CD4-positive, alpha-beta T cell treated with Interleukin-12 subunit alpha and Interleukin-12 subunit beta, for 1 hour (primary cell): ENCODE measurements around the gene TOP1.

ENCODE experiments used
- DNase-seq: peaks from one replicate; pipeline ENCODE4 v3.0.0-alpha.2; 2020

Gene TOP1

DNA sequence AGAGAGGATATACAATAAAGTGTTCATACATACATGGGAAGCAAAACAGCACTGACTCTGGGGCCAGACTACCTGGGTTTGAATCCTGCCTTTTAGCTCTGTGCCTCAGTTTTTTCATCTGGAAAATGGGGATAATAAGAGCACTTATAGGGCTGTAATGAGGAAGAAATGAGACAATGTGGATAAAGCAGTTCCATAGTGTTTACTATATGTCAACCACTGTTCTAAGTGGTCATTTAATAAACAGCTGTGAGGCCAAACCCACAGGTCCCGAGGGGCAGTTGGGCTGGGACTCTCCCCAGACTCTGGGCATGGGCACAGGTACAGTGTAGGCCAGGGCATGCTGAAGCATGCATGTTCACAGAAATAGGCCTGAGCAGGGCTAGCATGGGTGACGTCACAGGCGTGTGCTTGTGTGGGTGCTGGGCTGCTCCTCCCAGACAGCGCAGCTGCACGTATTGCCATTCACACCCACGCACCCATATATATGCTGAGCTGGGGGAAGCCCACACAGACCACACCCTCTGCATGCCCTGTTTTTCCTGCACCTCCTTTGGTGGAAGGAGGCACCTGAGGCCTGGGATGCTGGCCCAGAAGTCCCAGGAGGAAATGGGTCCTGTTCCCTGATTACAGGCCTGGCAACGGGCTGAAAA is 105.2 kb downstream of the TOP1 start:
- DNase-seq: peak; percentile 55

DNA sequence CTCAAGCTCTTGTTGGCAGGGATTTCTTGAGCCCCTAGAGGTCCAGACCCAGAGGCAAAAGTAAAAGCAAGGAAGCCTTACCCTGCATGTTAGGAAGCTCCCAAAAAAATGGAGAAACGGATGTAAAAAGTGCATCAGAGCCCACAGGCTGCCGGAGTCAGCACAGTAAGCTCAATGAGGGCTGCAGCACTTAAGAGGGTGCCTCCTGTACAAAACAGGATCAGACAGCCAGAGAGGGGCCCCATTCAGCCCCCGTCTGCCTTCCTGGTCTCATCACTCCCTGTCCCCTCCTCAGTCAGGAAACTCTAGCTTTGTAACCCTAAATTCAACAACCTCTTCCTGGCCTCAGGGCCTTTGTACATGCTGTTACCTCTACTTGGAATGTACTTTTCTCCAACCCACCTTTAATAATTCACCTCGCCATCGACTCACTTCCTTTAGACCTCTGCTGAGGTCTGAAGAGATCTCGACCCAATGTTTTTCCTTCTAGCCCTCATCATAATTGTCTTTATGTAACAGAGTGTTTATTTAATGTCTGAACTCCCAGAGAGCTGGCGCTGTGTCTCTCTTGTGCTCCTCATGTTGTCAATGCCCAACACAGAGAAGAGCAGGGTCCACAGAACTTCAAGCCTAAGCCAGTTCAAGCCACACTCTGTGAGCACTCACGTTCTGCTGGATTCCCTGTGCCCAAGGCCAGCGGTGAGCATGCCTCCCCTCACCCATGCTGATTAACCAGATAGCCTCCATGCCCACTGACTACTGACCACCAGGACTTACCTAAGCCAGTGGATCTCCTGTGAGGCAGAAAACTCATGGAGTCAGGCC is 106.0 kb downstream of the TOP1 start:
- no peak for DNase-seq

DNA sequence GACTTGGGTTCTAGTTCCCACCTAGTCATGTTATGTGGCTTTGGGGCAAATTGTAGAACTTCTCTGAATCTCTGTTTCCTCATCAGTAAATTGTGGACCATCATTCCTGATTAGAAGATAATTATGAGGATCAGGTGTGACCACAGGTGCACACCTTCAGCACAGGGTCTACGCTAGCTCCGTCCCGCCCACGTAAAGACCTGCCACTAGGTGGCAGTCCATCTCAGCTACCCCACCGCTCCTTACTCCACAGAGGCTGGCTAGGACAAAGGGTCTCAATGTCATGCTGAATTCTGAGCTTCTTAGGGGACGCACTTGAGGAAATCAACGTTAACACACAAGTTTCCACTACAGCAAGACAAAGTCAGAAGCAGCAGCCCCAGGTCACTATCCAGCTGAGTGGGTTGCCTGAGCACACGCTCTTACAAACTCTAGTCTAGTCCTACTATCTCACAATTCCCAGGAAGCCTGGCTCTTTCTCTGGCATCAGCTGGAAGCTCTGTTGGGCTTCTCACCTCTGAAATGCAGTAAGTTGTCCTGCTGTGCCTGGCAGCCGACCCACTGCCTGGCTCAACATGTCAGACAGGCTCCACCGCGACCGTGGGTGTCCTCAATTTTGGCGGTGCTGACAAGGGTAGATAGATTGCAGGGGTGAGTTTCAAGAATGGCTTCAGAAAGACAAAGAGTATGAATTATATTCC is 106.7 kb downstream of the TOP1 start:
- DNase-seq: peak; percentile 76

DNA sequence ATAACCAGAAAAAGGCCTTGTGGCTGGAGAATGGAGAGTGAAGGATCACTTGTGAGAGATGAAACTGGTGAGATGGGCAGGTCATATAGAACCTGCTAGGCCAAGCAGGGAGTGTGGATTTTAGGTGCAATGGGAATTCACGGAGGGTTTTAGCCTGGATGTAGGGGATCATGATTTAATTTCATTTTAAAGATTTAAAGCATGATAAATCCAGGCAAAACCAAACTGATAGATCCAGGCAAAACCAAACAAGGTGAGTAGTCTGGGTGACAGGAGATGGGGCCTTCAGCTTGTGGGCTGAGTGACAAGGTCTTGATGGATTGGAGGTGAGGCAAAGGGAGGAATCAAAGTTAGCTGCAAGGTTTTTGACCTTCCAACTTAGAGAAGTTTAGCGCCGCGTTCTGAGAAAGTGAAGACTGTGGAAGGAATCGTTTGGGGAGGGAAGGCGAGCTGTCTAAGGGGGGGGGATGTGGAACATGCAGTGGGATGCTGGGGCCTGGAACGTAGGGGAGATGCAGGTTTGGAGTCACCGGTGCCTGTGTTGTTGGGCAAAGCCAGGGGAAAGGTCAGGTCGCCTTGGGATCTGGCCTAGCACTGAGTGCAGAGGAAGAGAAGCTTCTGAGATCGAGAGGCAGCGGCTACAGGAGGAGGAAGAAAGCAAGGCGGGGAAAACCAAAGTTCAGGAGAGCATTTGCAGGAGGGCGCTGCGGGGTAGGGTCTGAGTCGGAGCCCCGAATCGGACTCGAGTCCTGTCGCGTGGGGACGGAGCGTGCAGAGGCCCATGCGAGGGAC is 107.5 kb downstream of the TOP1 start:
- DNase-seq: no peak

DNA sequence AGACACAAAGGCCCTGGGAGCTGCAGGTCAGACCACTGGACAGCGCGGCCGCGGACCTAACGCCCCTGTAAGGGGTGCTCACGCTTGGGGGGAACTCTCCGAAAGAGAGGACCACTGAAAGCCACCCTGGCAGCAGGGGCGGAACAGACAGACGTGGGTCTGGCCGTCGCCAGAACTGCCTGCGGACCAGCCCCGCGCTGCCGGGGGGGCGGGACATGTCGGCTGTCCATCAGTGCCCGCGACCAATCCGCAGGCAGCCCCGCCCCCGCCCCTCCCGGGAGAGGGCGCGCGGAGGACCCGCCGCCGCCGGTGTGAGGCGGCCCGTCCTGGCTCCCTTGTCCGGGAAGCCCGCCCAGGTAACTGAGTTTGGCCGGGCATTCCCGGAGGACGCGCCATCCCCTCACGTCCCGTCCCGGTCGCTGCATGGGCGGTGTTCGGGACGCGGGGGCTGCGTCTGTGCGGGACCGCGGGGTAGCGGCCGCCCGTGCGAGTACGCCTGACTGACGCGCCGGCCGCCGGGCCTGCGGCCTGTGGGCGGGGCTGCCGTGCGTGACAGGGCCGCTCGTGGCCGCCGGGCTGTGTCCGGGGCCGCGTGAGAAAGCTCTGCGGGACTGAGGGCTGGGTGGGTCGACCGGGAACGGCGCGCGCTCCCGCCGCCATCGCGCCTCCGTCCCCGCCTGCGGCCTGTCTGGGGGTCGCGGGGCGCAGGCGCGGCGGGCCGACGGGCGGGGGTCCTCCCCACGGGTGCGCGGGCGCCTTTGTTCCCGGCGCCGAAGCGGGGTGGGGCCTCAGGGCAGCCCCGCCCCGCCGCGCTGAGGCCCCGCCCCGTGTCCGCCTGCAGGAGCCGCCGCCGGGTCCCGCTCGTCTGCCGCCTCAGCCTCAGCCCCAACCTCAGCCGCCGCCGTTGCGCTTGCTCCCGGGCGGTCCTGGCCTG is 108.3 kb downstream of the TOP1 start, which contains the start of gene PLCG1:
Gene PLCG1, plus strand, starts transcription at position 864 of the 934 bp plus-strand sequence. CDS start 99 bp downstream, outside the sequence.
- peak; percentile 86 for DNase-seq

DNA sequence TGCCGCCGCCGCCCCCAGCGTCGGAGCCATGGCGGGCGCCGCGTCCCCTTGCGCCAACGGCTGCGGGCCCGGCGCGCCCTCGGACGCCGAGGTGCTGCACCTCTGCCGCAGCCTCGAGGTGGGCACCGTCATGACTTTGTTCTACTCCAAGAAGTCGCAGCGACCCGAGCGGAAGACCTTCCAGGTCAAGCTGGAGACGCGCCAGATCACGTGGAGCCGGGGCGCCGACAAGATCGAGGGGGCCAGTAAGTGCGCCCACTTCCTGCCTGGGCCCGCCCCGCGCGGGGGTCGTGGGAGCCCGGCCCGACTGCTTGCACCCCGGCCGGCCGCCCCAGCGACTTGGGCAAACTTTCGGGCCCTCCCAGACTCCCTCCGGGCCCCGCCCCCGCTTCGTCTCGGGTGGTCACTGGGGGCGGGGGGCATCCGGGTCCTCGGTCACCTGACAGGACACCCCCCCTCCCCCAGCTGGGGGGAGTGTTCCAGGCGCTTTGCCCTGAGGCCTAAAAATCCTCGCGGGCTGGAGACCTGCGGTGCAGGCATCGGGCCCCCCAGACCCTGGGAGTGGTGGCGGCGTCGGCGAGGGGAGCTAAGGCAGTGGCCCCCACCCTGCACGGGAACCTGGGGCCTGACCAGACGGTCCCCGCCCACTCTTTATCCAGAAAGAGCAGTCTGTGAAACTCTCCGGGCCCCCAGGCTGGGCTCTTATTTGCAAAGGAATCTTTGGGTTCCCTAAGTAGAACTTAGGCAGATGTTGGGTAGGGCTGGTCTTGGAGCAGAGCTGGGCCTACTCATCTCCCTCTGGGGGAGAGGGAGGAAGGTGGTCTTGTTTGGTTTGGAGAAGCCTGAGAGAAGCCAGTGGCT is 109.2 kb downstream of the TOP1 start:
- peak; percentile 69 for DNase-seq

DNA sequence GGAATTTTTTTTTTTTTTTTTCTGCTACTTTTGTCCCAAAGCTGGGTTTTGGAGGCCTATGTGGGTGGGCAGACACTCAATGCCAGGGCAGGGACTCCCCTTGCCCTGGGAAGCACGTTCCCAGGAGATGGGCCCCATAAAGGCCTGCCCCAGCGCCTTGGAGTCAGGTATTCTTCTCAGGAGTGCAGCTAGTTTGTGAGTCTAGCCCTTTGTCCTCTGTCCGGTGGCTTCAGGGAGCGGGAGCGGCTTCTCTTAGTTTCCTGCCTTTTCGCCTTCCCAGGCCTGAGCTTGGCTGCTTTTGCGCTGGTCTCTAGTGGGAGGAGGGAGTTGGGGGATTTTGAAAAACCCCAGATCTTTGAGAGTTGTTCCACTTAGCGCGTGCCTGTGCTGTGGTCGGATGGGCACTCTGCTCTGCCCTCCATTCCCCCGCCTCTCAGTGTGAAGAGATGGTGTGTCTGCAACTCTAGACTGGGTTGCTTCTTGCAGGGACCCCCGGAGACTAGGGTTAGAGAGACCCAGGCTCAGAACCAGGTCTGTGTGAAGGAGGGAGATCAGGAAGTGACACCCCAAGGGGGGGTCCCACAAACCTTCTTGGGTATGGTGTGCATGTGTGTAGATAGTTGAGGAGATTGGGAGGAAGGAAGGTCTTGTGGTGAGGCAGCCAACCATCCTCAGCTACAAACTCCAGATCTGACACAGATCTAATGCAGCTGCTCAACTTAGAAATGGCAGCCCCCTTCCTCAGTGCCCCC is 110.0 kb downstream of the TOP1 start:
- DNase-seq: peak; percentile 50

DNA sequence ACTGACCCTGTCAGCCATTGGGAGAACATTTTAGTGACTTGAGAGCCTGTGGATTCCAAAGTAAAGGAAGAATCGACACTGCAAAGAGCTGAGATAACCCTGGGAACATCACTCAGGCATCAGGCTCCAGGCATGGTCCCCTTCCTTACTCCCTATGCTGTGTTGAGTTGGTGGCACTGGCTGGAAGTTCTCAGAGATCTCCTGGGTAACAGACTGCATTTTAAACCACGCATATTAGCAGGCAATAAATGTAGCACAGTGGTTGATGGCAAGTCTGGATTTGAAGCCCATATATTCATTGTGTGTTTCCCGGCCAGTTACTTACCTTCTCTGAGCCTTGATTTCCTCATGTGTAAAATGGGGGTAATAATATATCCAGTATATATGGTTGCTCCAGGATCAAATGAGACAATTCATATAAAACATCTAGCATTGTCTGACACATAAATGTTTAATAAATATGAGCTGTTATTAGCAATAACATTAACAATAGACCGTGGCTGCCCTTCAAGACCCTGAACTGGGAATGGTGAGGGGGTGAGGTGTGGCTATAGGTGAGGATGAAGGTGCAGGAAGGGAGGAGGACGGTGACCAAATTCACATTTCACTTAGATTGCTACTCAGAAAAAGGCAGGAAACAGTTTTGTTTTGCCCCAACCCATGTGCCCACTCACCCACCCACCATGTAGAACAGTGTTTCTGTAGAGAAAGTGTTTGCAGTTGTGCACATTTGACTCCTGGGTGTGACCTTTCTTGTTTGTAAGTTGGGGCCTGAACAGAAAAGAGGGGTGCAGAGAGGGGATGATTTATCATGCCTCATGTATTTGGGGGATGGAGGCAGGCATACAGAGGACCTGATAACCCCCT is 110.8 kb downstream of the TOP1 start:
- no peak for DNase-seq

DNA sequence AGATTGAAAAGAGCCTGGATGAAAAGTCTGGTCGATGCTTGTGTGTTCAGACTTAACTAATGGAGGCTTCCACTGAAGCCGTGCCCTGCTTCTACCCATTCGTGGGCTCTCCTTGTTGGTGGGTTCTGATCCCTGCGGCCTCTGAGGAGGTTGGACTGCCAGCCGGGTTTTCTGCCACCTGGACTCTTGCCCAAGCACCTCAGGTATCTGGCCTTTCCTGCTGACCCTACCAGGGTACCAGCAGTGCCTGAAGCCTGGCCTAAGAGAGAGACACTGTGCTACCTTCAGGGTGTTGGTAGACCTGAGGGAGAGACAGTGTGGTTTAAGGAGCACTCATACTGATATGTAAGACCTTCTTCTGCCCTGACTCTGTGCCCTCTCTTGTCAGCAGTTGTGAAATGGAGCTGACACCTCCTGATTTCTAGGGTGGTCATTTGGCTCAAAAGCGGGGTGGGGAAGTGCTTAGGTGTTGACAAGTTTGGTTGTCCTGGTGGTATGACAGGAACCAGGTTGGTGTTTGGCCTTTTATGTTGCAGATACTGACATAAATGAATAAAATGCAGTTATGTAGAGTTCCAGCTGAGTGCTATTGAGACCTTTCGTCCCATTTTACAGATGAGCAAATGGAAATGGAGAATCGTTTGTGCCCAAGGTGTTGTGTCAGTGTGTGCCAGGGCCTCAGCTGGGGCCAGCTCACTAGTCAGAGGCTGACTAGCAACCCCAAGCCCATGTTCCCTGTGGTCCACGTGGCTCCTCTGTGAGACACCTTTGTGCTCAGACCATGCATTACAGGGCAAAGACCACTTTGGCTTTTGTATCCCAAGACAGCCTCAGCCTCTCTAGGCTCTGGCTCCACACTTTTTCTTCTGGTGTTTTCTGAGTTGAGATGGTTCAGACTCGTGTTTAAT is 111.9 kb downstream of the TOP1 start:
- DNase-seq: no peak

DNA sequence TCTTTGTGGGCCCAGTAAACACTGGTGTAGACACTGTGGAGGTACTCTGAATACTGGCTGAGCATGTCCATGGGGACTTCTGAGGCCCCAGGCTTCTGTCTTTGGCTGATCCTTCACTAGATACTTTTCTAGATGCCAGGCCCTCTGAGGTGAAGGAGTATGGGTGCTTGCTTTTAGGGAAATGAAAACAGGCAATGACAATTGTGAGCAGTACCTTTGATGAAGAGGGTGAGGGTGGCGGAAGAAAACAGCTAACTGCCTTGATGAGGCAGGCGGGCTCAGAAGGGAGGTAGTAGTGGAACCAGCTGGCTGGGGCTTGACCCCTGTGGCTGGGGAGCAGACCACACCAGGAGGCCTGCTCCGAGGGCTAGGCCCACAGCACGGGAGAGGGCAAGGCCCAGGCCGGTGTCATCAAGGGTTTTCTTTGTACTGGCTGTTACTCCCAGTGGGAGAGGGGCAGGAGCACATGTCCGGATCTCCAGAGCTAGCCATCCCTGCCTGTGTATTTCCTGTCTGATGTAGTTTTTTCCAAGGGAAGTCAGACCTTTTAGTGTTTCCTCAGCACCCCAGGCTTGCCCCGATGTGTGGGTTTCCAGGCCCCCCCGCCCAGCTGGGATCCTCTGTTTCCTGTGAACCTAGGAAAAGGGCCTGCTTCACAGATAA is 112.7 kb downstream of the TOP1 start:
- no peak for DNase-seq

DNA sequence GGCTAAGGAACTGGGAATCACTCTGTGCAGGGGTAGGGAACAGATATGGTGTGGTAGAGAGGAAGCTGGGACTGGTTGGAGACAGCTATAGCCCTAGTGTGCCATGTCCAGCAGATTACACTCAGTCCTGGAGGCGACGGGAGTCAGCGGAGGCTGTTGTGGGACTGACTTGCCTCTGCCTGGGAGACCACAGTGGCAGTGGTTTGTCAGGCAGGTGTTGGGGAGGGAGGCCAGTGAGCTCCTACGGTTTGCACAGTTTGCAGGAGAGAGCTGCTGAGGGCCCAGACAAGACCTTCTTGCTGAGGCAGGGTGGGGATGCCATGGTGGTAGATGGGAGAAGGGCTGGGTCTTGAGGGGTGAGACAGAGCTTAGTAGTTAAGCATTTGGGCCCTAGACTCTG is 113.6 kb downstream of the TOP1 start:
- no peak for DNase-seq

DNA sequence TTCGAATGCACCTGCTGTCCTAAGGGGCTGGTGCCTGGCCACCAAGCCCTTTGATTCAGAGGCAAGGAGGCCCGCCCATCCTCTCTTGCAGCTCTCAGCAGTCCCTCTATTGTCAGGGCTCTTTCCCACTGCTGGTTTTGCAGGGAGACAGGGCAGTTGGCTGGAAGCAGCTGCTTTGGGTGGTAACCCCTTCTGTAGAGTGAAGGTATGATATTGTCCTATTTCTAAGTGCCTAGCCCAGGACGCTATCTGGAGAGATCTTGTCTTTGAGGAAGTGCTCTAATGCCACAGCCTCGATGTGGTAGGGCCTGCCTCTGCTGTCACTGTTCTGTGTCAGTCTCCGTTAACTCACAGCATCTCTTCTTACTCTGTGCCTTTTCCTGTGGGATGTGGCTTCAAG is 114.3 kb downstream of the TOP1 start:
- peak; percentile 61 for DNase-seq

DNA sequence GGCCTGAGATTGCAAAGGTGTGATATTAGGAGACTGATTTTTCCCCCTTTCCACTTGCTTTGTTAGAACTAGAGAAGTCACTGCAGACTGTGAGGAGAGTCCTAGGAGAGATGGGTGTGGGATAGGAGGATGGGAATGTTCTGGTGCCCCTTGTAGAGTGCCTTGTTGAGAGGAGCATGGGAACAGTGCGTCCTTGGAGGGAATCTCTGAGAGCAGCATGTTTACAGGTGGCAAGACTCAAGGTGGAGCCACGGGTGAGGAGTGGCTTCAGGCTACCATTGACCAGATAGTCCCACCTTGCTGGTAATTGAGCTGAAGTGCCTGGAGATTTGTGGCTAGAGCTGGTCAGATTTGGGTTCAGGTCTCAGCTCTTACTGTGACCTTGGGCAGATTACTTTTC is 114.7 kb downstream of the TOP1 start:
- no peak for DNase-seq

DNA sequence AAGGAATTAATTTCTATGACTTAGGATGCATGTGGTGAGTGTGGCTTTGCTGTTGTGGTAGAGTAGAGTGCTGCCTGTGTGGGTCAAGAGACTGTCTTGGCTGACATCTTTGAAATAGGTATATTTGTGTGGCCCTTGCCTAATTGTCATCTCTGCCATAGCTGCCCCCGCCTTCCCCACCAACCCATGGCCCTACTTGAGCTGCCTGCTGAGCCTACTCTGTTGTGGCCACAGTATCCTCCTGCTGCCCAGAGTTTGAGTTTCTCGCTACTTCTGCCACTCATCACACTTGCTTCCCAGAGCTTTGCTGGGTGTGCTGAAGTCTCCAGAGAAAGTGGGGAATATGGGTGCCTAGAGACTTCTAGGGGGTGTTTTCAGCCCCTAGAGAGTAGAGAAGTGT is 116.7 kb downstream of the TOP1 start:
- no peak for DNase-seq

DNA sequence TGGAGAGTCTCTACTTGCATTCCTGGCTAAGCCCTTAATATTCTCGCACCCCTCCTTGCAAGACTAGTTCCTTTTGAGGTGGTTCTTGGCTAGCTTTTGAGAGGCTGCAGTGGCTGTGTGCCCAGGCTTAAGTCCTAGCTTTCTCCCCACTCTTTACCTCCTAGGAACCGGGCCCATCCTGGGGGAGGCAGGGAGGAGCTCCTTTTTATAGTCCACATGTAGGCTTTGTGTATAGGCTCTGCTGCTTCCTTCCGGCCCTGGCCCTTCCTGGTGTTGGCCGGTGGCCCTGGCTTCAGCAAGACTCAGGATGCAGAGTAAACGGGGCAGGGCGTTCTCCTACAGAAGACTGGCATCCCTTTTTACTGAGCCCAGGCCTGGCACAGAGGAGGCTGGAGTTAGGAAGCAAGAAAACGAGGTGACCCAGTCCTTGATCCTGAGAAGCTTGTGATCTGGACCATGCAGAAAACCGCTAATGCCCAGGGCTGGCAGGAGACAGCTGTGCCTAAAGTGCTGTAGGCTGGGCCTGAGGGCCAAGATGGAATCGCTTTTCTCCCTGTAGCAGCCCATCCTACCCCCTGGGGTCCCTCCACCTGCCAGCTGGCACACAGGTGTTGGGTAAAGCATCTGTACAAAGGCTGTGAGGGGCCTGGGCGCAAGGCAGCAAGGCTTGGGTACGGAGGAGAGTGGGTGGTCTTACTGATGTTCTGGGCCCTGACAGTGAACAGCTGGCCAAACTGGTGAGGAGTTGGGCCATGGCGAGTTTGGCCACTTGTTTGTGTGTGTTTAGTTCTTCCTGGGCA is 117.4 kb downstream of the TOP1 start:
- no peak for DNase-seq

DNA sequence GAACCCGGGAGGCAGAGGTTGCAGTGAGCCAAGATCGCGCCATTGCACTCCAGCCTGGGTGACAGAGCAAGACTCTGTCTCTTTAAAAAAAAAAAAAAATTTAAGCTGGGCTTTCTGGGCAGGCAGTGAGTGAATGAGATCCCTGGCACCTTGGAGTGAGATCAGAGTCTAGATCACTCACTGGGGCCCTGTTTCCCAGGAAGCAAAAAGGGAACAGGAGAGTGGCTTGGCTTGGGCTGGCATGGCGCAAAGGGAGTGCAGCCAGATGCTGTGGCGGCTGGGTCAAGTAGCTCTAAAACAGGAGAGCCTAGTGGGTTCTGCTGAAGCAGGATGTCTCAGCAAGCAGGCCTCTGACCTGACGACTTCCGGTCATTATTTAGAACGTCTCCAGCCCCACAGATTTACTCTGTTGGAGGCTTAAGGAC is 119.2 kb downstream of the TOP1 start:
- no peak for DNase-seq
